Ramos (cell line): ENCODE results near the gene MYO5A.
"Not testable (repeated sequence)": the region's sequence is repeated elsewhere in the genome, so short reads cannot be mapped to it uniquely, and the experiment has no call there.

Source experiments
- in situ Hi-C: fragments of 300-500 bp; cut with MboI; formaldehyde crosslinking; loops from one replicate; pipeline ENCODE4 v1.14.3; 2022; ENCODE audit warnings: low sequenced_read_pairs; ENCODE audit not compliant: unreplicated experiment

The MYO5A gene

GRCh38 chr15:52427804-52428203 is 100.9 kb downstream of the MYO5A start:
- in situ Hi-C loops: no loop called here

GRCh38 chr15:52424856-52425431 is 103.7 kb downstream of the MYO5A start:
- in situ Hi-C loops: no loop called here

GRCh38 chr15:52423852-52424251 is 104.8 kb downstream of the MYO5A start:
- in situ Hi-C loops: no loop called here

GRCh38 chr15:52422001-52422400 is 106.7 kb downstream of the MYO5A start:
- in situ Hi-C loops: no loop called here

- in situ Hi-C loops: no loop called here
Measured at GRCh38 chr15:52421029-52421428, 107.7 kb downstream of the MYO5A start.

- in situ Hi-C loops: no loop called here
Measured at GRCh38 chr15:52419494-52419893, 109.2 kb downstream of the MYO5A start.

GRCh38 chr15:52417957-52418356 is 110.7 kb downstream of the MYO5A start:
- in situ Hi-C loops: no loop called here

GRCh38 chr15:52417521-52417920 is 111.2 kb downstream of the MYO5A start:
- in situ Hi-C loops: no loop called here

- in situ Hi-C loops: not testable (repeated sequence)
Measured at GRCh38 chr15:52416566-52416965, 112.1 kb downstream of the MYO5A start.

GRCh38 chr15:52415628-52416027 is 113.1 kb downstream of the MYO5A start:
- in situ Hi-C loops: no loop called here

- in situ Hi-C loops: no loop called here
Measured at GRCh38 chr15:52414936-52415335, 113.7 kb downstream of the MYO5A start.

GRCh38 chr15:52408823-52409222 is 119.9 kb downstream of the MYO5A start:
- in situ Hi-C loops: no loop called here

GRCh38 chr15:52407374-52407773 is 121.3 kb downstream of the MYO5A start:
- in situ Hi-C loops: no loop called here

GRCh38 chr15:52406601-52407000 is 122.1 kb downstream of the MYO5A start:
- in situ Hi-C loops: no loop called here

- in situ Hi-C loops: no loop called here
Measured at GRCh38 chr15:52405856-52406255, 122.8 kb downstream of the MYO5A start.

GRCh38 chr15:52397118-52397517 is 131.6 kb downstream of the MYO5A start:
- in situ Hi-C loops: no loop called here

GRCh38 chr15:52394118-52394517 is 134.6 kb downstream of the MYO5A start:
- in situ Hi-C loops: no loop called here

GRCh38 chr15:52392008-52392687 is 136.5 kb downstream of the MYO5A start:
- in situ Hi-C loops: no loop called here

- in situ Hi-C loops: no loop called here
Measured at GRCh38 chr15:52391069-52391468, 137.6 kb downstream of the MYO5A start.

GRCh38 chr15:52385670-52386069 is 143.0 kb downstream of the MYO5A start:
- in situ Hi-C loops: no loop called here

- in situ Hi-C loops: no loop called here
Measured at GRCh38 chr15:52383100-52383588, 145.5 kb downstream of the MYO5A start.

- in situ Hi-C loops: no loop called here
Measured at GRCh38 chr15:52382647-52383046, 146.0 kb downstream of the MYO5A start.
